Measurements from ENCODE around the gene ADCY1. TPM values are rescaled to one million over a fixed set of nuclear protein-coding genes. Genes with fewer than 3 reads are reported as not detected.

The ADCY1 gene
- total RNA-seq, 1 donor from 2014 or later = 0.05 TPM

GRCh38 chr7:45586542-45587520, 12.7 kb downstream of the ADCY1 start:
- TF ChIP-seq CTCF (IDR thresholded peaks at IDR 0.05) = no peak

GRCh38 chr7:45588466-45588865, 14.3 kb downstream of the ADCY1 start:
- Mint-ChIP-seq H3K27ac (ENCODE audit: unreplicated experiment) (no peak overlapping the region), H3K4me3 (ENCODE audit: unreplicated experiment) (no peak overlapping the region), H3K9me3 (ENCODE audit: unreplicated experiment) (no peaks in the 10 kb centered on the region), H3K36me3 (ENCODE audit: unreplicated experiment) (no peaks in the 10 kb centered on the region), H3K27me3 (ENCODE audit: unreplicated experiment) (no peaks in the 10 kb centered on the region), H3K4me1 (ENCODE audit: unreplicated experiment) (no peaks in the 10 kb centered on the region)
- no peak for TF ChIP-seq CTCF (IDR thresholded peaks at IDR 0.05)
- DNase-seq (ENCODE audit: extremely low spot score, unreplicated experiment) = no peak

More at GRCh38 chr7:45586542-45587520, 12.7 kb downstream of the ADCY1 start:
- Mint-ChIP-seq H3K36me3 (ENCODE audit: unreplicated experiment) (no peaks in the 10 kb centered on the region), H3K4me1 (ENCODE audit: unreplicated experiment) (no peaks in the 10 kb centered on the region), H3K9me3 (ENCODE audit: unreplicated experiment) (no peaks in the 10 kb centered on the region), H3K27me3 (ENCODE audit: unreplicated experiment) (peaks cover 5% of the 10 kb centered on the region), H3K27ac (ENCODE audit: unreplicated experiment) (no peak overlapping the region), H3K4me3 (ENCODE audit: unreplicated experiment) (no peak overlapping the region)
- DNase-seq (ENCODE audit: extremely low spot score, unreplicated experiment) = no peak

GRCh38 chr7:45589061-45589460, 14.9 kb downstream of the ADCY1 start:
- no peak overlapping the region for H3K4me3 Mint-ChIP-seq (ENCODE audit: unreplicated experiment)

GRCh38 chr7:45589915-45590678, 15.9 kb downstream of the ADCY1 start:
- H3K4me1 Mint-ChIP-seq (ENCODE audit: unreplicated experiment) = no peaks in the 10 kb centered on the region
- H3K27me3 Mint-ChIP-seq (ENCODE audit: unreplicated experiment) = peaks cover 2% of the 10 kb centered on the region
- H3K36me3 Mint-ChIP-seq (ENCODE audit: unreplicated experiment) = no peaks in the 10 kb centered on the region
- no peak overlapping the region for H3K27ac Mint-ChIP-seq (ENCODE audit: unreplicated experiment)
- peak; percentile 75 for DNase-seq (ENCODE audit: extremely low spot score, unreplicated experiment)
- H3K4me3 Mint-ChIP-seq (ENCODE audit: unreplicated experiment) = no peak overlapping the region
- H3K9me3 Mint-ChIP-seq (ENCODE audit: unreplicated experiment) = no peaks in the 10 kb centered on the region
- no peak for TF ChIP-seq CTCF (IDR thresholded peaks at IDR 0.05)

More at GRCh38 chr7:45589061-45589460, 14.9 kb downstream of the ADCY1 start:
- no peaks in the 10 kb centered on the region for H3K9me3 Mint-ChIP-seq (ENCODE audit: unreplicated experiment)
- no peak for DNase-seq (ENCODE audit: extremely low spot score, unreplicated experiment)
- H3K27me3 Mint-ChIP-seq (ENCODE audit: unreplicated experiment) = peaks cover 2% of the 10 kb centered on the region
- H3K4me1 Mint-ChIP-seq (ENCODE audit: unreplicated experiment) = no peaks in the 10 kb centered on the region
- no peak for TF ChIP-seq CTCF (IDR thresholded peaks at IDR 0.05)
- no peaks in the 10 kb centered on the region for H3K36me3 Mint-ChIP-seq (ENCODE audit: unreplicated experiment)
- H3K27ac Mint-ChIP-seq (ENCODE audit: unreplicated experiment) = no peak overlapping the region

- DNase-seq (ENCODE audit: extremely low spot score, unreplicated experiment) = peak; percentile 71
- H3K4me3 Mint-ChIP-seq (ENCODE audit: unreplicated experiment) = no peak overlapping the region
- peaks cover 5% of the 10 kb centered on the region for H3K27me3 Mint-ChIP-seq (ENCODE audit: unreplicated experiment)
- no peak for TF ChIP-seq CTCF (IDR thresholded peaks at IDR 0.05)
- H3K4me1 Mint-ChIP-seq (ENCODE audit: unreplicated experiment) = no peaks in the 10 kb centered on the region
- H3K9me3 Mint-ChIP-seq (ENCODE audit: unreplicated experiment) = no peaks in the 10 kb centered on the region
- no peaks in the 10 kb centered on the region for H3K36me3 Mint-ChIP-seq (ENCODE audit: unreplicated experiment)
- H3K27ac Mint-ChIP-seq (ENCODE audit: unreplicated experiment) = no peak overlapping the region
These were observed 16.5 kb downstream of the ADCY1 start for GRCh38 chr7:45590679-45591057.

Data from osteocyte (in vitro differentiated cells).